Measurements from ENCODE around the gene RTL10.

DNA sequence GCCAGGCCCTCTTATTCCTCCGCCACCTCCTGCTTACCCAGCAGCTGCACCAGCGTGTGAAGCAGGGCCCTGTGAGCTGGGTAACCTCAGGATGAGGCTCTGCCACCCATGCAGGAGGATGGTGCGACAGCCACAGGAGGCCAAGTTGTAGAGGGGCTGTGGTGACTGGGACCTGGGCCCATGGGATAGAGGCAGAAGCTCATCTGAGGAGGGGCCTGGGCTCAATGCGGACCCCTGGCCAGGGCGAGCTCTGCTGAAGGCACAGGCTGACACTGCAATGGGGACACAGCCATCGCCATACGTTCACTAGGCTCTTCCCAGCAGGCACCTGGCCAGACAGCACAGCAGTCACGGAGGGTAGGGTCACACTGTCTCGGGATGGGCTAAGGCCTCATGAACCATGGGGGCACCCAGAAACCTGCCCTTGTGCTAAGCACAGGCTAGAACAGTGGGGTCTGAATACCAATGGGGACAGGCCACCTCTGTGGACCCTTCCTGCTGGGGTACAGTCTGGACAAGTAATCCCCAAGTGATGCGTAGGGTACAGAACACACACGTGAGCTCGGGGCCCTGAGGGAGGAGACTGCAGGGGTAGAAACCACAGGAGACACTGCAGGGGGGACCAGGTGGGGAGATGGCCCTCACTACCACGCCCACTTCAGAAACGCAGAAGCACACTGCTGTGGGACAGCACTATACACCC is 35.3 kb downstream of the RTL10 start:
- no peak for TF ChIP-seq CTCF (conservative IDR thresholded peaks at IDR 0.05)
- TF ChIP-seq ZFX (IDR thresholded peaks at IDR 0.05), result no peak
